RWPE2 (cell line): ENCODE results near the gene XPO5.
A peak's percentile ranks its signal among the peaks of the same experiment; 100 is the strongest.

Experiments
- ATAC-seq: fragments of 200-7000 bp; cut with Tn5 transposase; 3 replicates; pipeline ENCODE4 v1.9.1; 2021; ENCODE audit warnings: low read depth
- DNase-seq: peaks from one replicate; pipeline ENCODE4 v3.0.0-alpha.2; 2020; ENCODE audit warnings: low spot score
- H3K27ac ChIP-seq: fragments of 450-650 bp; 2 replicates; pipeline ENCODE4 v1.5.1; 2017; ENCODE audit warnings: mild to moderate bottlenecking; ENCODE audit not compliant: poor library complexity, severe bottlenecking
- H3K27me3 ChIP-seq: fragments of 250-450 bp; sonication (Bioruptor Pico); 2 replicates; pipeline ENCODE4 v1.5.1; 2021; ENCODE audit warnings: mild to moderate bottlenecking, moderate library complexity; ENCODE audit not compliant: insufficient read depth, poor library complexity, severe bottlenecking
- H3K36me3 ChIP-seq: fragments of 250-450 bp; sonication (Bioruptor Pico); 2 replicates; pipeline ENCODE4 v1.5.1; 2020; ENCODE audit warnings: low read depth, mild to moderate bottlenecking, moderate library complexity
- H3K4me1 ChIP-seq: fragments of 250-450 bp; sonication (Bioruptor Pico); 2 replicates; pipeline ENCODE4 v1.5.1; 2021; ENCODE audit warnings: mild to moderate bottlenecking, moderate library complexity; ENCODE audit not compliant: insufficient read depth, poor library complexity, severe bottlenecking
- H3K4me3 ChIP-seq: fragments of 250-450 bp; sonication (Bioruptor Pico); 2 replicates; pipeline ENCODE4 v1.5.1; 2021; ENCODE audit warnings: mild to moderate bottlenecking, moderate library complexity; ENCODE audit not compliant: severe bottlenecking
- H3K9me3 ChIP-seq: fragments of 250-450 bp; sonication (Bioruptor Pico); 2 replicates; pipeline ENCODE4 v1.5.1; 2021; ENCODE audit warnings: mild to moderate bottlenecking, moderate library complexity; ENCODE audit not compliant: severe bottlenecking
- TF ChIP-seq, protein P1 (sequence below): fragments of 450-650 bp; IDR thresholded peaks from one replicate; pipeline ENCODE4 v1.5.1; 2017; ENCODE audit warnings: mild to moderate bottlenecking, moderate library complexity; ENCODE audit not compliant: poor library complexity, severe bottlenecking

The XPO5 gene

DNA sequence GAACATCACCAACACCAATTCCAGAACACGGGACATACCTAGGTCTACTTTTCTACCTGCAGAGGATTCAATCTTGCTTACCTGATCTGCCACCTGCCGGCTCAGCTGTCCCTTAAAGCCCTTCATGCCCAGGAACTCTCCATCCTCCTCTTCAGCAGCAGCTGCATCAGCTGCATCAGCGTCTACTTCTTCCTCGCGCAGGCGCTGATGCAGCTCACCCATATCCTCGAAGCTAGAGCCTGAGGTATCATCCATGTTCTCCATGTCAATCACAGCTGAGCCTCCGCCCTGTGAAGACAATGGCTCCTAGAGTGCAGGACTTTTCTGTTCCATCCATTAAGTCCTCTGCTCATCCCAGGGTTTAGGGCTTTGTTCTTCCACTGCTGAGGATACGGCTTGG lies 60.0 kb downstream of the XPO5 start:
- peak overlapping the region; percentile 43 for H3K27ac ChIP-seq
- no peaks in the 10 kb centered on the region for H3K9me3 ChIP-seq
- peak overlapping the region; percentile 79 for H3K4me3 ChIP-seq
- no peaks in the 10 kb centered on the region for H3K4me1 ChIP-seq
- TF ChIP-seq, protein P1, sequence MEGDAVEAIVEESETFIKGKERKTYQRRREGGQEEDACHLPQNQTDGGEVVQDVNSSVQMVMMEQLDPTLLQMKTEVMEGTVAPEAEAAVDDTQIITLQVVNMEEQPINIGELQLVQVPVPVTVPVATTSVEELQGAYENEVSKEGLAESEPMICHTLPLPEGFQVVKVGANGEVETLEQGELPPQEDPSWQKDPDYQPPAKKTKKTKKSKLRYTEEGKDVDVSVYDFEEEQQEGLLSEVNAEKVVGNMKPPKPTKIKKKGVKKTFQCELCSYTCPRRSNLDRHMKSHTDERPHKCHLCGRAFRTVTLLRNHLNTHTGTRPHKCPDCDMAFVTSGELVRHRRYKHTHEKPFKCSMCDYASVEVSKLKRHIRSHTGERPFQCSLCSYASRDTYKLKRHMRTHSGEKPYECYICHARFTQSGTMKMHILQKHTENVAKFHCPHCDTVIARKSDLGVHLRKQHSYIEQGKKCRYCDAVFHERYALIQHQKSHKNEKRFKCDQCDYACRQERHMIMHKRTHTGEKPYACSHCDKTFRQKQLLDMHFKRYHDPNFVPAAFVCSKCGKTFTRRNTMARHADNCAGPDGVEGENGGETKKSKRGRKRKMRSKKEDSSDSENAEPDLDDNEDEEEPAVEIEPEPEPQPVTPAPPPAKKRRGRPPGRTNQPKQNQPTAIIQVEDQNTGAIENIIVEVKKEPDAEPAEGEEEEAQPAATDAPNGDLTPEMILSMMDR, result no peak
- no peaks in the 10 kb centered on the region for H3K27me3 ChIP-seq
- DNase-seq, result no peak
- peaks cover 48% of the 10 kb centered on the region for H3K36me3 ChIP-seq
- ATAC-seq, result no peak

- Histone ChIP-seq H3K27ac (no peak overlapping the region), H3K36me3 (peaks cover 26% of the 10 kb centered on the region), H3K4me3 (no peak overlapping the region), H3K4me1 (no peaks in the 10 kb centered on the region), H3K27me3 (no peaks in the 10 kb centered on the region), H3K9me3 (no peaks in the 10 kb centered on the region)
- no peak for ATAC-seq
- TF ChIP-seq, protein P1, result no peak
- no peak for DNase-seq
Measured at GRCh38 chr6:43511824-43512415, 63.9 kb downstream of the XPO5 start.

- H3K27me3 ChIP-seq, result no peaks in the 10 kb centered on the region
- TF ChIP-seq, protein P1, result no peak
- no peaks in the 10 kb centered on the region for H3K4me1 ChIP-seq
- H3K4me3 ChIP-seq, result peak overlapping the region; percentile 47
- H3K36me3 ChIP-seq, result peaks cover 26% of the 10 kb centered on the region
- ATAC-seq (peak; percentile 2; the same call in 1 of the 3 replicates), DNase-seq (no peak)
- peak overlapping the region; percentile 12 for H3K27ac ChIP-seq
- no peaks in the 10 kb centered on the region for H3K9me3 ChIP-seq
Measured at GRCh38 chr6:43510827-43511163, 65.0 kb downstream of the XPO5 start.

DNA sequence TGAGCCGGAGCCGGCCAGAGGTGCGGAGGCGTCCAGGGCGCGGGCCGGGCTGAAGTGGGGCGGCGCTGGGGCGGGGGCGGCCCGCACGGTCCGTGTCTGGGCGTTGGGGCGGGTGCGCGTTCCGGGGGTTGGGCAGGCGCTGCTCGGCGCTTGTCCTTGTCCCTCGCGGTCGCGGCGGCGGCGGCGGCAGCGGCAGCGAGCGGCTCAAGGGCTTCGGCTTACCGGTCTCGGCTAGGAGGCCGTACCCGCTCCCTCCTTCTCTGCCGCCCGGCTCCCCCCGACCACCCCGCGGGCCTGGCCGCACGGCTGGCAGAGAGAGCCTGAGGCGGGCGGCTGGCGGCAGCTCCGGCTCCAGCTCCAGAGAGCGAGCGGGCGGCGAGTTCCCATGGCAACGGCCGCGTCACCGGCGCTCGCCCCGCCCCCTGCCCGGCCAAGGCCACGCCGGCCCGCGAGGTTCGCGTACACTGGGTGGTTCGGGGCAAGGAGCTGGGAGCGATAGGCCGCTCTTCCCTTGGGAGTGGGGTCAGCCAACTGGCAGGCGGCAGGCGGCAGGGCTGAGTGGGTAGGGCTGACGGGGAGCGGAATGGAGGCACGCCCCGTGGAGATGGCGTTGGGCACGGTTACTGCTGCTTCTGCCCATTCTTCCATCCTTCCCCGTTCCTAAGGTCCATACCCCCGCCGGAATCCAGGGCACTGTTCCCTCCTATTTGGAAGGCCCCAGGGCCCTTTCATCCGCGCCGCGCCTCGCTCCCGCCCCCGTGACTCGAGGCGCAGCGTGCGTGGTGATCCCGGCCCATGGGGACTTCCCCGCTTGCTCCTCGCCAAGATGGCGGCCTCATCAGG lies 65.6 kb downstream of the XPO5 start, which contains the start of gene LRRC73:
Gene LRRC73, minus strand, starts transcription at position 363 of the 843 bp plus-strand sequence. CDS start 561 bp downstream, outside the sequence.
- peak within 1 kb of the TSS; percentile 12 for H3K27ac ChIP-seq
- H3K4me3 ChIP-seq, result peak within 1 kb of the TSS; percentile 47
- no peak for DNase-seq
- H3K27me3 ChIP-seq, result no peaks in the 10 kb centered on the region
- ATAC-seq, result peak; percentile 73
- no peaks in the 10 kb centered on the region for H3K4me1 ChIP-seq
- H3K36me3 ChIP-seq, result peaks cover 21% of the 10 kb centered on the region
- H3K9me3 ChIP-seq, result no peaks in the 10 kb centered on the region
- TF ChIP-seq, protein P1, result no peak
